NT2/D1 (cell line): ENCODE data around the gene ATXN10.

Experiments
- SUZ12 ChIP-seq: IDR thresholded peaks from 2 replicates; pipeline ENCODE4 v1.6.1; 2011; ENCODE audit not compliant: insufficient read length, insufficient read depth; ENCODE audit errors: extremely low read depth
- YY1 ChIP-seq: IDR thresholded peaks from 2 replicates; pipeline ENCODE4 v1.6.1; 2011; ENCODE audit not compliant: insufficient read length, insufficient read depth
- ZNF274 ChIP-seq: IDR thresholded peaks from 2 replicates; pipeline ENCODE4 v1.6.1; 2011; ENCODE audit warnings: mild to moderate bottlenecking, low read depth, low read length

DNA sequence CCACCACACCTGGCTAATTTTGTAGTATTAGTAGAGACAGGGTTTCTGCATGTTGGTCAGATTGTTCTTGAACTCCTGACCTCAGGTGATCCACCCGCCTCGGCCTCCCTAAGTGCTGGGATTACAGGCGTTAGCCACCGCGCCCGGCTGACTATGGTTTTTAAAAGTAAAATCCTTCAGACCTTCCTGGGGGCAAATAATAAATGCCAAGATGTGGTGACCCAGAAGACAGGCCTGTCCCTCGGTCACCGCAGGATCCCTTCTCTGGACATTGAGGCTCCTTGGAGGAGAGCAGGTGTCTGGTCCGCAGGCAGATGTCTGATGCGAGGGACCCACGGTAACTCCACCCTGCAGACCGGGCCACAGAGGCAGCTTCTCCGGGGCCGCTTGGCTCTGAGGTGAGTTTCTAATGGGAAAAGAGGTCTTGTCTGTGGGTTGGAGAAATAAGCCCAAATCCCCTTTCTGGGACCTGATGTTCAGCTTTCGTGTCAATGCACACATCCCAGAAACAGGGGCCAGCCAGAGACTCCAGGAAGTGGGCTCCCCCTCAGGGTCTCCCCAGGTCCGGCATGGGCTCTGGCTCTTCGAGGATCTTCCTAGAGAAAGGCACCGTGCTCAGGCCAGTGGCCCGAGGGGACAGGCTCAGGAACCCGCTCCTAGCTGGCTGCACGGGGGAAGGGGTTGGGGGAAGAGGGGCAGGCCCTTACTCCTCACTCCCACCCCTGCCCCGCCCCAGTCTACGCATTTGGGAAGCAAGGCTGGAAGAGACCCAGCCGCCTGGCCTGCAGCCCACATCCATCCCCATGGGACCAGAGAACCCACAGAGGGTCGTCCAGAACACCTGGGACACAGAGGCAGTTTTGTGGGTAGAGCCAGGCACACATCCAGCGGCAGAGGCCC lies 204.8 kb downstream of the ATXN10 start:
- TF ChIP-seq ZNF274 (no peak), YY1 (no peak), SUZ12 (no peak)
